HCT116 (cell line): ENCODE results near the gene CTNNA2. TPM values are rescaled to one million over a fixed set of nuclear protein-coding genes. Genes with fewer than 3 reads are reported as not detected.

Experiments
- ATAC-seq: fragments of 200-7000 bp; cut with Tn5 transposase; 2 replicates; pipeline ENCODE4 v1.9.1; 2020; ENCODE audit warnings: mild to moderate bottlenecking, moderate library complexity
- BruUV-seq: library from RNA; stranded (reverse); fragments of 400-500 nt; replicated peaks from 2 replicates; lab custom pipeline; 2021; lab: Mats Ljungman, UMichigan
- CTCF ChIA-PET: fragments of 300-600 bp; sonication (Branson Sonifier 250); formaldehyde crosslinking; loops from one replicate; lab custom pipeline; 2021; ENCODE audit warnings: antibody characterized with exemption; lab: Charles Lee
- POLR2A ChIA-PET: fragments of 300-600, 350-600 bp; sonication (Branson Sonifier 250); formaldehyde crosslinking; loops from one replicate; lab custom pipeline; 2021; ENCODE audit warnings: antibody characterized with exemption; lab: Charles Lee
- RAD21 ChIA-PET, 2 experiments: fragments of 300-600 bp; sonication (Branson Sonifier 250); formaldehyde crosslinking; loops; one replicate each; lab custom pipeline; 2023; ENCODE audit warnings: low total read pairs in 2 of 2; ENCODE audit not compliant: uncharacterized antibody in 2 of 2, unreplicated experiment in 2 of 2, low non-redundant PET in 1 of 2; lab: Charles Lee
- DNase-seq: peaks from one replicate; pipeline ENCODE4 v3.0.0-alpha.2; 2010; ENCODE audit warnings: low read depth, low spot score
- H2AFZ ChIP-seq: fragments of 200-600 bp; shearing (Covaris generic), sonication (generic); 2 replicates; pipeline ENCODE4 v1.6.1; 2017; ENCODE audit warnings: low read depth, mixed run types, mixed read lengths, antibody characterized with exemption, low read length; ENCODE audit not compliant: poor library complexity, severe bottlenecking
- H3K27ac ChIP-seq: 2 replicates; pipeline ENCODE4 v1.5.1; 2012; ENCODE audit warnings: low read depth, low read length
- H3K27me3 ChIP-seq: fragments of 200-600 bp; sonication (generic); 2 replicates; pipeline ENCODE4 v1.6.1; 2016; ENCODE audit warnings: mixed run types, low read length, mixed read lengths; ENCODE audit not compliant: insufficient read depth
- H3K36me3 ChIP-seq, 2 experiments: fragments of 200-500 bp in 1 of 2; fragments of 200-600 bp in 1 of 2; sonication (Bioruptor generic) in 1 of 2; sonication (generic) in 1 of 2; 2 replicates each; pipeline versions ENCODE4 v1.5.1 to v1.6.1; 2014 to 2016; ENCODE audit warnings: low read length in 2 of 2, inconsistent platforms in 1 of 2, mixed read lengths in 1 of 2, mixed run types in 1 of 2; ENCODE audit not compliant: insufficient read depth in 2 of 2, control insufficient read depth in 1 of 2
- H3K4me1 ChIP-seq, 2 experiments: fragments of 200-600 bp in 1 of 2; sonication (generic) in 1 of 2; 2 replicates each; pipeline versions ENCODE4 v1.5.1 to v1.6.1; 2012 to 2017; ENCODE audit warnings: low read length in 2 of 2, inconsistent platforms in 1 of 2, mild to moderate bottlenecking in 1 of 2, mixed read lengths in 1 of 2, mixed run types in 1 of 2, moderate library complexity in 1 of 2; ENCODE audit not compliant: insufficient read depth in 2 of 2, control insufficient read depth in 1 of 2
- H3K4me2 ChIP-seq: fragments of 200-600 bp; sonication (generic); 2 replicates; pipeline ENCODE4 v1.6.1; 2017; ENCODE audit warnings: mixed run types, low read length, mixed read lengths
- H3K4me3 ChIP-seq, 2 experiments: fragments of 200-600 bp in 1 of 2; sonication (generic) in 1 of 2; replicated peaks in 1 of 2; 2 replicates each; pipeline ENCODE4 v1.5.1; 2011 to 2016; ENCODE audit warnings: low read length in 2 of 2, control low read depth in 1 of 2, low read depth in 1 of 2, mild to moderate bottlenecking in 1 of 2, mixed read lengths in 1 of 2, mixed run types in 1 of 2
- H3K79me2 ChIP-seq: fragments of 200-600 bp; sonication (generic); 2 replicates; pipeline ENCODE4 v1.6.1; 2017; ENCODE audit warnings: mild to moderate bottlenecking, mixed run types, low read length, moderate library complexity, mixed read lengths; ENCODE audit not compliant: insufficient read depth
- H3K9ac ChIP-seq: fragments of 200-600 bp; sonication (generic); 2 replicates; pipeline ENCODE4 v1.6.1; 2016; ENCODE audit warnings: low read length, mixed read lengths
- H3K9me2 ChIP-seq: fragments of 200-600 bp; sonication (generic), shearing (Covaris generic); 2 replicates; pipeline ENCODE4 v1.6.1; 2017; ENCODE audit warnings: mixed run types, mild to moderate bottlenecking, moderate library complexity; ENCODE audit not compliant: insufficient read depth
- H3K9me3 ChIP-seq, 2 experiments: fragments of 200-500 bp in 1 of 2; fragments of 200-600 bp in 1 of 2; sonication (Bioruptor generic) in 1 of 2; sonication (generic) in 1 of 2; 2 replicates each; pipeline ENCODE4 v1.6.1; 2014 to 2017; ENCODE audit warnings: low read length in 2 of 2, mixed read lengths in 2 of 2, inconsistent platforms in 1 of 2, low read depth in 1 of 2, mild to moderate bottlenecking in 1 of 2, mixed run types in 1 of 2, moderate library complexity in 1 of 2; ENCODE audit not compliant: control insufficient read depth in 1 of 2, insufficient read depth in 1 of 2
- H4K20me1 ChIP-seq: fragments of 200-600 bp; sonication (generic), shearing (Covaris generic); 2 replicates; pipeline ENCODE4 v1.6.1; 2017; ENCODE audit warnings: mixed run types, mild to moderate bottlenecking, moderate library complexity; ENCODE audit not compliant: insufficient read depth
- CEBPB ChIP-seq: IDR thresholded peaks from 2 replicates; pipeline ENCODE4 v1.6.1; 2012; ENCODE audit warnings: low read depth
- CTCF ChIP-seq, 3 experiments: fragments of 200-600 bp in 1 of 3; sonication (generic) in 1 of 3; IDR thresholded peaks in 2 of 3; conservative IDR thresholded peaks in 1 of 3; 2 replicates each; pipeline ENCODE4 v1.5.1; 2012 to 2017; ENCODE audit warnings: low read depth in 2 of 3, low read length in 2 of 3, antibody characterized with exemption in 1 of 3, borderline replicate concordance in 1 of 3, control low read depth in 1 of 3, mild to moderate bottlenecking in 1 of 3, mixed read lengths in 1 of 3, mixed run types in 1 of 3, moderate library complexity in 1 of 3; ENCODE audit not compliant: insufficient read depth in 1 of 3
- EGR1 ChIP-seq: IDR thresholded peaks from 2 replicates; pipeline ENCODE4 v1.6.1; 2012; ENCODE audit warnings: low read depth
- EZH2phosphoT487 ChIP-seq: fragments of 200-600 bp; IDR thresholded peaks from 2 replicates; pipeline ENCODE4 v1.6.1; 2018; ENCODE audit warnings: antibody characterized with exemption, borderline replicate concordance
- POLR2A ChIP-seq: IDR thresholded peaks from 2 replicates; pipeline ENCODE4 v1.7.0; 2011; ENCODE audit warnings: borderline replicate concordance; ENCODE audit not compliant: insufficient read depth, insufficient read length; ENCODE audit errors: extremely low read depth
- SIN3A ChIP-seq: IDR thresholded peaks from 2 replicates; pipeline ENCODE4 v1.6.1; 2012; ENCODE audit warnings: low read depth
- SP1 ChIP-seq: IDR thresholded peaks from 2 replicates; pipeline ENCODE4 v1.6.1; 2012; ENCODE audit warnings: low read depth
- SRF ChIP-seq: IDR thresholded peaks from 2 replicates; pipeline ENCODE4 v1.6.1; 2012; ENCODE audit warnings: low read depth
- TCF7L2 ChIP-seq: IDR thresholded peaks from 2 replicates; pipeline ENCODE4 v1.7.0; 2011; ENCODE audit warnings: borderline replicate concordance, inconsistent platforms; ENCODE audit not compliant: insufficient read depth, insufficient read length; ENCODE audit errors: extremely low read depth
- ZNF274 ChIP-seq: fragments of 200-500 bp; sonication (Bioruptor generic); IDR thresholded peaks from 2 replicates; pipeline ENCODE4 v1.6.1; 2014; ENCODE audit warnings: mild to moderate bottlenecking, low read depth, low read length, inconsistent platforms
- intact Hi-C: fragments of 100-400 bp; cut with micrococcal nuclease; formaldehyde crosslinking; loops from 2 replicates; pipeline ENCODE4 v1.10.0; 2022
- total RNA-seq: library from RNA; stranded (reverse); gene quantifications from one replicate; pipeline ENCODE4 v1.2.1, GENCODE V29; 2021; ENCODE audit not compliant: unreplicated experiment
- TF ChIP-seq, protein P1 (sequence below): IDR thresholded peaks from 2 replicates; pipeline ENCODE4 v1.6.1; 2011; ENCODE audit warnings: mild to moderate bottlenecking, low read length, moderate library complexity; ENCODE audit not compliant: insufficient replicate concordance; ENCODE audit errors: extremely low read depth

The CTNNA2 gene
- total RNA-seq, 1 experiment from 2014 or later: not detected

DNA sequence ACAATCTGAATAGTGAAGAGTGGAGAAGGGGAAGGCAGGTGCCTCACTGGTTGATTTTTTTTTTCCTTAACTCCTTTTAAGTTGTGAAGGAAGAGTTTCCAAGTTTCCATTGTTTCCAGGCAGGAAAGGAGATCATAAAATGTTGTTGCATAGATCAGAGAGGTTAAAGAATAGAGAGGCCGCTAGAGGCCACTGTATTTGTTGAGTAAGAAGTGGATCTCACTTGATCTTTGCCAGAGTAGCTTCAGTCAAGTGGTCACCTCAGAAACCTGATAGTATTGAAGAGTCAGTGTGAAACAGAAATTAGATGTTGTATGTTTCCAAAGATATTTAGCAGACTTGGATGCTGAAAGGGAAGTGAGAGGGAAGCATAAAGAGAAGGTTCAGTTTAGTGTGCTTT is 17.6 kb downstream of the CTNNA2 start (continued):
- TF ChIP-seq CTCF (IDR thresholded peaks at IDR 0.05 in 2 of 3, conservative IDR thresholded peaks at IDR 0.05 in 1 of 3; ENCODE audit: borderline replicate concordance in 1 of 3, insufficient read depth in 1 of 3, low read depth in 2 of 3, low read length in 2 of 3): no peak
- TF ChIP-seq SP1: no peak
- no peak for TF ChIP-seq SRF
- TF ChIP-seq ZNF274: no peak
- no peak for TF ChIP-seq SIN3A
- TF ChIP-seq EGR1: no peak

DNA sequence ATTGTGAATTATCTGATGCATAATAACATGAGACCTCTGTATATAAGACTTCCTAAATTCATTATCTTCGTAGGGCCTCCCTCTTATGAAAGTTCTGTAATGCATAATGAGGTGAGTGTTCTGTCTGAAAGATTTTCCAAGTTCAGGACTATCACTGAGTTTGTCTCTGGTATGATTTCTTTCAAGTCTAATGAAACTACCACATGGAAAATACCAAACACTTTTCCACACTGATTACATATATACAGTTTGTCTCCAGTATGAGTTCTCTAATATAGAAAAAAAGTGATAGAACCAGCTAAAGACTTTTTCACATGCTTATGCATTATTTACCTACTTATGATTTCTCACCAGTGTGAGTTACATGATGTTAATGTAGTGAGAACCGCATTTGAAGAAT is 34.7 kb downstream of the CTNNA2 start:
- no peaks in the 10 kb centered on the region for H3K4me1 ChIP-seq
- no peaks in the 10 kb centered on the region for H3K79me2 ChIP-seq
- H3K27ac ChIP-seq: no peak overlapping the region
- intact Hi-C loops: no loop called here
- no peaks in the 10 kb centered on the region for H4K20me1 ChIP-seq
- no TSS peak for BruUV-seq
- no peak overlapping the region for H3K9ac ChIP-seq
- ATAC-seq (no peak), DNase-seq (no peak)
- H3K4me2 ChIP-seq: no peak overlapping the region
- no peak overlapping the region for H3K4me3 ChIP-seq
- H3K9me2 ChIP-seq: no peaks in the 10 kb centered on the region
- RAD21 ChIA-PET: no interaction called here
- CTCF ChIA-PET: no interaction called here
- no peaks in the 10 kb centered on the region for H3K27me3 ChIP-seq
- POLR2A ChIA-PET: no interaction called here
- H2AFZ ChIP-seq: no peak overlapping the region
- H3K9me3 ChIP-seq: peaks cover 24 to 29% of the 10 kb centered on the region in 2 experiments; a peak in 2 of 4 replicates
- H3K36me3 ChIP-seq: no peaks in the 10 kb centered on the region
- TF ChIP-seq CEBPB (no peak), ZNF274 (peak; percentile 60; the same call in 1 of the 2 replicates)

- ChIA-PET CTCF (no interaction called here), POLR2A (no interaction called here), RAD21 (no interaction called here)
- no peak overlapping the region for H3K4me3 ChIP-seq
- H3K9me3 ChIP-seq: peaks cover 19 to 40% of the 10 kb centered on the region in 2 experiments; a peak in 2 of 4 replicates
- no peak overlapping the region for H3K27ac ChIP-seq
- no peak overlapping the region for H3K4me2 ChIP-seq
- no peak for ATAC-seq
- H2AFZ ChIP-seq: no peak overlapping the region
- no peaks in the 10 kb centered on the region for H3K79me2 ChIP-seq
- no peaks in the 10 kb centered on the region for H3K4me1 ChIP-seq
- no TSS peak for BruUV-seq
- no peaks in the 10 kb centered on the region for H3K36me3 ChIP-seq
- intact Hi-C loops: no loop called here
- H3K9me2 ChIP-seq: no peaks in the 10 kb centered on the region
- no peak overlapping the region for H3K9ac ChIP-seq
- no peaks in the 10 kb centered on the region for H3K27me3 ChIP-seq
- H4K20me1 ChIP-seq: no peaks in the 10 kb centered on the region
- DNase-seq: no peak
- TF ChIP-seq ZNF274 (no peak), EZH2phosphoT487 (no peak), TCF7L2 (no peak), SRF (no peak), POLR2A (no peak), EGR1 (no peak), CEBPB (no peak)
- TF ChIP-seq, protein P1, sequence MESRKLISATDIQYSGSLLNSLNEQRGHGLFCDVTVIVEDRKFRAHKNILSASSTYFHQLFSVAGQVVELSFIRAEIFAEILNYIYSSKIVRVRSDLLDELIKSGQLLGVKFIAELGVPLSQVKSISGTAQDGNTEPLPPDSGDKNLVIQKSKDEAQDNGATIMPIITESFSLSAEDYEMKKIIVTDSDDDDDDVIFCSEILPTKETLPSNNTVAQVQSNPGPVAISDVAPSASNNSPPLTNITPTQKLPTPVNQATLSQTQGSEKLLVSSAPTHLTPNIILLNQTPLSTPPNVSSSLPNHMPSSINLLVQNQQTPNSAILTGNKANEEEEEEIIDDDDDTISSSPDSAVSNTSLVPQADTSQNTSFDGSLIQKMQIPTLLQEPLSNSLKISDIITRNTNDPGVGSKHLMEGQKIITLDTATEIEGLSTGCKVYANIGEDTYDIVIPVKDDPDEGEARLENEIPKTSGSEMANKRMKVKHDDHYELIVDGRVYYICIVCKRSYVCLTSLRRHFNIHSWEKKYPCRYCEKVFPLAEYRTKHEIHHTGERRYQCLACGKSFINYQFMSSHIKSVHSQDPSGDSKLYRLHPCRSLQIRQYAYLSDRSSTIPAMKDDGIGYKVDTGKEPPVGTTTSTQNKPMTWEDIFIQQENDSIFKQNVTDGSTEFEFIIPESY: no peak
These were observed 39.8 kb downstream of the CTNNA2 start for GRCh38 chr2:79552653-79553052.
